COLO829 (cell line): ENCODE data around the gene CDK8.
"Not testable (repeated sequence)": the region's sequence is repeated elsewhere in the genome, so short reads cannot be mapped to it uniquely, and the experiment has no call there.

Experiments
- DNase-seq: peaks from one replicate; pipeline ENCODE4 v3.0.0; 2012; ENCODE audit warnings: low spot score

Gene CDK8

GRCh38 chr13:26316095-26316494, 62.2 kb downstream of the CDK8 start:
- DNase-seq, result not testable (repeated sequence)

GRCh38 chr13:26320766-26321165, 66.8 kb downstream of the CDK8 start:
- peak; percentile 10 for DNase-seq

- DNase-seq, result no peak
Observed at GRCh38 chr13:26323127-26323526, 69.2 kb downstream of the CDK8 start.

DNA sequence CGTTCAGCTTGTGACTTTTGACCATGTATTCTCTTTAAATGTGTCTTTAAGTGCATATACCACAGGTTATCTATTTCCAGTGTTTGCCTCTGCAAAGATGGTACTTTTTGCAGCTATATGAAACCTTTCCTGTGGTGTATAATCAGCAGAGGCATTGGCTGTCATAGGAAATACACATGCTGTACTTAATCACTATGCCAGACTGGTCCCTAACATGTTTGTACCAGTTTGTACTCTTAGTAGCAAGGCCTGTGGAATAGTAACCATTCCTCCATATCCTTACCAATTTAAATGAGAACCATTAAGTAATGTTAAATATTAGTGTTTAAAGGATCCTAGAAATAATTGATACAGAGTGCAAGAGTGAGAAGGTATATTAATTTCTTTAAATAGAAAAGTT, 69.8 kb downstream of the CDK8 start:
- no peak for DNase-seq

GRCh38 chr13:26324294-26324693, 70.4 kb downstream of the CDK8 start:
- DNase-seq, result no peak

- DNase-seq, result no peak
Observed at GRCh38 chr13:26324867-26325266, 70.9 kb downstream of the CDK8 start.

DNA sequence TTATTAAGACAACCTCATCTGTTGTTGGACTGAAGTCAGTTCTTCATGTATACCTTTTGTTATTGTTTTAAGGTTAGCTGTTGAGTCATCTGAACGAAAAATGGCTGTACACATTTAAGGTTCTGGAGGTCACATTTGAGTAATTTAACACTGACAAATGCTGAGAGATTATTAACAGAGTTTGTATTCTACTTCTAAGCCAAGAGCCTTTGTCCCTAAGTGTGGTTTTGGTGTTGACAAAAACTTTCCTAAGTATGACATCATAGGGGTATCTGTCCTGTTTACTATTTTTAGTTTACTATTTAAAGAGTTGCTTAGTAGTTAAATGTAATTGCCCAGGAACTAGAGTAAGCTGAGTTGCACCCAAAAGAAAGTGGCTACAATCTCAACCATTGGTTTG, 71.9 kb downstream of the CDK8 start:
- DNase-seq, result no peak

- no peak for DNase-seq
Observed at GRCh38 chr13:26326562-26326961, 72.6 kb downstream of the CDK8 start.

GRCh38 chr13:26327940-26328725, 74.2 kb downstream of the CDK8 start:
- DNase-seq, result no peak

- no peak for DNase-seq
Observed at GRCh38 chr13:26335158-26335557, 81.2 kb downstream of the CDK8 start.

GRCh38 chr13:26340807-26341206, 86.9 kb downstream of the CDK8 start:
- DNase-seq, result no peak

- DNase-seq, result no peak
Observed at GRCh38 chr13:26342898-26343297, 89.0 kb downstream of the CDK8 start.

- no peak for DNase-seq
Observed at GRCh38 chr13:26343816-26344215, 89.9 kb downstream of the CDK8 start.

- no peak for DNase-seq
Observed at GRCh38 chr13:26344980-26345379, 91.1 kb downstream of the CDK8 start.

- no peak for DNase-seq
Observed at GRCh38 chr13:26348966-26349365, 95.0 kb downstream of the CDK8 start.

GRCh38 chr13:26362261-26362660, 108.3 kb downstream of the CDK8 start:
- no peak for DNase-seq

DNA sequence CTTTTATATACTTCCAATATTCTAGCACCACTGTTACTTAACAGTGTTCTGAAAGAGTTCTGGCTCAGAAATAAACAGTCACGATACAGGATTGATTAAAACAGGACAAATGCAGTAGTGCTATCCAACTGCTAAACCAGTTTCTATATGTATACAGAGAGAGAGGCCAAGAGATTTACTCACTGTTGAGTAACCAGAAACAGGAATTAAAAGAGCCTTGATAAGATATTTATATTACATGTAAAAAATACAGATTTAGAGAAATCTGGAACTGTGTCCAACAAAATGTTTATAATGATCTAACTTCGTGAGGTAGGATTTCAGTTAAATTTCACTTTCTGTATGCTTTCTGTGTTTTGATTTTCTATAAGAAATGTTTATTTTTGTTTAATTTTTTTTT, 116.6 kb downstream of the CDK8 start:
- no peak for DNase-seq

- no peak for DNase-seq
Observed at GRCh38 chr13:26372747-26373146, 118.8 kb downstream of the CDK8 start.

GRCh38 chr13:26376430-26376829, 122.5 kb downstream of the CDK8 start:
- no peak for DNase-seq

DNA sequence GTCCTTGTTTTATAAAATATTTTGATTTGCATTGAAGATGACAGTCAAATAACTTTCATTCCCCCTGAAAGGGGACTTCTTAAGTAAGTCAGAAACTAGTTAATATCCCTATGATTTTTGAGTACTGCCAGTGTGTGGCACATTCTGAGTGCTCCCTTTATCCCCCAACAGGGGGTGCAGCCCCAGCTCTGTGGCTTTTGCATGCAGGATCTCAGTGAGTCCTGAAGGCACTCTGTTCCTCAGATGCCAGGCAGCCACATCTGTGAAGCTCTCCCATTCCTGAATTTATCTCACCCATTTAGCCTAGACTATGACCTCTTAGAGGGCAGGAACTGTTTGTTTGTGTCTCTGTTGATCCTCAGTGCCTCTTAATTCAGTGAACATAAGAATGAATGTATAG, 123.1 kb downstream of the CDK8 start:
- DNase-seq, result peak; percentile 1

DNA sequence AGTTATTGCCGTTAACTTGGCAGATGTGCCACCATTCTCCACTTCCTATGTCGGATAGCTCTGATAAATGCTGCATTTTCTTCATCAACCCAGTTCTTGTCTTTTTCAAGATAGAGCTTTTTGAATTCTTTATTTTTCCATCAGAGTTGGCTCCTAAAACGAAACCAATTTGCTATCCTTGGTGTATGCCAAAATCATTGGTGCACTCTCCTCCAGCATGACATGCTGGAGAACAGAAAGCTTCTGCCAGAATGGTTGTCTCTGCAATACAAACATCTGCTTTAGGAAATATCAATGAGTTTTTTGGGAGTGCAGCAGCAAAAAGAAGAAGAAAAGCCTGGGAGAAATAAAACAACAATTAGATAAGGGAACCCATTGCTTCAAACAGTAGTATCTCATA, 124.2 kb downstream of the CDK8 start:
- DNase-seq, result no peak

- no peak for DNase-seq
Observed at GRCh38 chr13:26379831-26380230, 125.9 kb downstream of the CDK8 start.

- DNase-seq, result no peak
Observed at GRCh38 chr13:26380930-26381329, 127.0 kb downstream of the CDK8 start.

- no peak for DNase-seq
Observed at GRCh38 chr13:26382366-26382765, 128.4 kb downstream of the CDK8 start.
